Activated CD8-positive, alpha-beta T cell treated with anti-CD3 and anti-CD28 coated beads for 36 hours (primary cell): ENCODE data around the gene NEURL1B. TPM values are rescaled to one million over a fixed set of nuclear protein-coding genes. Genes with fewer than 3 reads are reported as not detected.

Source experiments
- ATAC-seq: fragments of 200-7000 bp; cut with Tn5 transposase; one replicate; pipeline ENCODE4 v1.10.0; 2021; ENCODE audit warnings: mild to moderate bottlenecking, moderate library complexity
- CTCF ChIA-PET: fragments of 350-600 bp; sonication (Branson Sonifier 250); formaldehyde crosslinking; loops from one replicate; lab custom pipeline; 2021; ENCODE audit warnings: antibody characterized with exemption; lab: Charles Lee
- POLR2A ChIA-PET: fragments of 350-600 bp; sonication (Branson Sonifier 250); formaldehyde crosslinking; loops from one replicate; lab custom pipeline; 2021; ENCODE audit warnings: antibody characterized with exemption; lab: Charles Lee
- DNase-seq: peaks from one replicate; pipeline ENCODE4 v3.0.0-alpha.2; 2020
- H3K27ac Mint-ChIP-seq: one replicate; pipeline ENCODE4 v1.8.0; 2021; ENCODE audit warnings: mild to moderate bottlenecking, mixed read lengths
- H3K27me3 Mint-ChIP-seq: one replicate; pipeline ENCODE4 v1.8.0; 2021; ENCODE audit warnings: mixed read lengths
- H3K36me3 Mint-ChIP-seq: one replicate; pipeline ENCODE4 v1.8.0; 2021; ENCODE audit warnings: low read depth, mixed read lengths
- H3K4me1 Mint-ChIP-seq: one replicate; pipeline ENCODE4 v1.8.0; 2021; ENCODE audit warnings: low read depth, mixed read lengths
- H3K4me3 Mint-ChIP-seq: one replicate; pipeline ENCODE4 v1.8.0; 2021; ENCODE audit warnings: mild to moderate bottlenecking, moderate library complexity, mixed read lengths
- H3K9me3 Mint-ChIP-seq: one replicate; pipeline ENCODE4 v1.8.0; 2021; ENCODE audit warnings: mixed read lengths
- intact Hi-C: fragments of 100-400 bp; cut with micrococcal nuclease; formaldehyde crosslinking; loops from one replicate; pipeline ENCODE4 v1.10.0; 2022
- total RNA-seq, 2 experiments: library from RNA; stranded (reverse); gene quantifications; one replicate each; pipeline ENCODE4 v1.2.3, GENCODE V29; 2021
- TF ChIP-seq, protein P1 (sequence below): fragments of 200-600 bp; IDR thresholded peaks from one replicate; pipeline ENCODE4 v1.8.0; 2022; ENCODE audit warnings: antibody characterized with exemption, mild to moderate bottlenecking

Gene NEURL1B
- total RNA-seq, 2 experiments from 2014 or later, result 0.18 to 0.22 TPM

DNA sequence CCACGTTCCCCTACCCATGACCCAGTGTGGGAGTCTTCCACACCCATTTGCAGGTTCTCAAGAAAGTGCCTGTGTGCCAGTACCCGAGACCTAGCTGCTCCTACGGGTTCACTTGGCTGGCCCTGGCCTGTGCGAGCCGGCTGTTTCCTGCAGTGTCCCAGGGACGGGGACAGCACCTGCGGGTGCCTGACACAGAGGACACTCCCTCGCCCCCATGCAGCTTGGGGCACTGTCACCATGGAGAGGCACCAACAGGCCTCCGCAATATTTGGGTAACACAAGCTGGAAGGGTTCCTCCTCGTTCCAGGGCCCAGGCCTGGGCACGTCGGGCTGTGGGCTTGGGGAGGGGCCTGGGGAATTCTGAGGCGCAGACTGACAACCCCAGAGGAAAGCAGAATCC is 88.5 kb downstream of the NEURL1B start:
- POLR2A ChIA-PET, result no interaction called here
- H3K27me3 Mint-ChIP-seq, result no peaks in the 10 kb centered on the region
- no peak overlapping the region for H3K4me3 Mint-ChIP-seq
- H3K4me1 Mint-ChIP-seq, result no peaks in the 10 kb centered on the region
- intact Hi-C loops, result no loop called here
- CTCF ChIA-PET, result interaction anchor here (0.6 to 1.5 kb wide), 2 partner anchors 13 to 207 kb away, joined by 3 to 5 read pairs; no protein-coding TSS in a partner anchor
- H3K36me3 Mint-ChIP-seq, result no peaks in the 10 kb centered on the region
- no peaks in the 10 kb centered on the region for H3K9me3 Mint-ChIP-seq
- ATAC-seq, result no peak
- H3K27ac Mint-ChIP-seq, result no peak overlapping the region
- TF ChIP-seq, protein P1, sequence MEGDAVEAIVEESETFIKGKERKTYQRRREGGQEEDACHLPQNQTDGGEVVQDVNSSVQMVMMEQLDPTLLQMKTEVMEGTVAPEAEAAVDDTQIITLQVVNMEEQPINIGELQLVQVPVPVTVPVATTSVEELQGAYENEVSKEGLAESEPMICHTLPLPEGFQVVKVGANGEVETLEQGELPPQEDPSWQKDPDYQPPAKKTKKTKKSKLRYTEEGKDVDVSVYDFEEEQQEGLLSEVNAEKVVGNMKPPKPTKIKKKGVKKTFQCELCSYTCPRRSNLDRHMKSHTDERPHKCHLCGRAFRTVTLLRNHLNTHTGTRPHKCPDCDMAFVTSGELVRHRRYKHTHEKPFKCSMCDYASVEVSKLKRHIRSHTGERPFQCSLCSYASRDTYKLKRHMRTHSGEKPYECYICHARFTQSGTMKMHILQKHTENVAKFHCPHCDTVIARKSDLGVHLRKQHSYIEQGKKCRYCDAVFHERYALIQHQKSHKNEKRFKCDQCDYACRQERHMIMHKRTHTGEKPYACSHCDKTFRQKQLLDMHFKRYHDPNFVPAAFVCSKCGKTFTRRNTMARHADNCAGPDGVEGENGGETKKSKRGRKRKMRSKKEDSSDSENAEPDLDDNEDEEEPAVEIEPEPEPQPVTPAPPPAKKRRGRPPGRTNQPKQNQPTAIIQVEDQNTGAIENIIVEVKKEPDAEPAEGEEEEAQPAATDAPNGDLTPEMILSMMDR, result no peak
- no peak for DNase-seq

DNA sequence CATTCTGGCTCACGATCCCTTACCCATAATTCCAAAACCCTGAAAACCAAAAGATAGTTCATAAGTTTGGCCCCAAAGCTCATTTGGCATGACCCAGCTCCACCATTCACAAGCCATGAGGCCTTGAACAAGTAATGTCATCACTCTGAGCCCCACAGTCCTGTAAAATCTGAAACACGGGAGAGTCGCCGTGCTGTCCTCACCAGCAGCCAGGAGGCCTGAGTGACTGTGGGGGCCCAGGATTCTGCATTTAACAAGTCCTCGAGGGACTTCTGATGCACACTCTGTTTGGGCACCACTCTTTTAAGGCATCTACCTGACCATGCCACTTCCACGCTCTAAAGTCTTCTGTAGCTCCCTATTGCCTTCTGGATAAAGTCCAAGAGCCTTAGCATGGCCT is 89.2 kb downstream of the NEURL1B start:
- ChIA-PET POLR2A (no interaction called here), CTCF (interaction anchor here (0.6 kb wide), 1 partner anchor 206 kb away, joined by 3 read pairs; no protein-coding TSS in a partner anchor)
- intact Hi-C loops, result no loop called here
- H3K9me3 Mint-ChIP-seq, result no peaks in the 10 kb centered on the region
- ATAC-seq (no peak), DNase-seq (no peak)
- no peak overlapping the region for H3K27ac Mint-ChIP-seq
- H3K27me3 Mint-ChIP-seq, result no peaks in the 10 kb centered on the region
- no peak overlapping the region for H3K4me3 Mint-ChIP-seq
- H3K36me3 Mint-ChIP-seq, result no peaks in the 10 kb centered on the region
- TF ChIP-seq, protein P1, result no peak
- H3K4me1 Mint-ChIP-seq, result no peaks in the 10 kb centered on the region

DNA sequence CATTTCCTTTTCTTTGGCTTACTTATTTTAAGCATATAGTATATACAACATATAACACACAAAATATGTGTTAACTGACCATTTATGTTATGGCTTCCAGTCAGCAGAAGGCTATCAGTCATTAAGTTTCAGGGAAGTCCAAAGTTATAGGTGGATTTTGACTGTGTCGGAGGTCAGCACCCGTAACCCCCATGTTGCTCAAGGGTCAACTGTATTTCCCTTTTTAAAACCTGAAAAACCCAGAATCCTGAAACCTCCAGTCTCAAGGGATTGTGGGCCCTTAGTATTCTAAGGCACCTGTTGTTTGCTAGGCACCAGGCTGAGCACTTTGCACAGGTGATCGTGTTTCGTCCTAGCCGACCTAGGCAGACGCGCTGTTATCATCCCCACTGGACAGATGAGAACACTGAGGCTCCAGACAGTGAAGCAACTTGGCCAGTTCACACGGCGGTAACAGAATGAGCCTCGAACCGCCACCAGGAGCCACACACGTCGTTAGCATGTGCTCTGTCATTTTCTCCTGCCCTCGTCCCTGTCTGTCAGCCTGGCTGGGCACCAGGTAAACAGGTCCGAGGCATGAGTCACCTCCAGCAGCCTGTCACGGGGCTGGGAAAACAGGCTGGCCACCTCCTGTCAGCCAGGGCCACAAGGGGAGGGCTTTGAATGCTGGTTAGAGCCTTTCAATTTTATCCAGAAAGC is 90.1 kb downstream of the NEURL1B start:
- no peak overlapping the region for H3K27ac Mint-ChIP-seq
- TF ChIP-seq, protein P1, result no peak
- ATAC-seq (no peak), DNase-seq (no peak)
- POLR2A ChIA-PET, result no interaction called here
- H3K27me3 Mint-ChIP-seq, result no peaks in the 10 kb centered on the region
- no peaks in the 10 kb centered on the region for H3K9me3 Mint-ChIP-seq
- intact Hi-C loops, result no loop called here
- H3K4me1 Mint-ChIP-seq, result no peaks in the 10 kb centered on the region
- no peak overlapping the region for H3K4me3 Mint-ChIP-seq
- H3K36me3 Mint-ChIP-seq, result no peaks in the 10 kb centered on the region
- CTCF ChIA-PET, result no interaction called here

DNA sequence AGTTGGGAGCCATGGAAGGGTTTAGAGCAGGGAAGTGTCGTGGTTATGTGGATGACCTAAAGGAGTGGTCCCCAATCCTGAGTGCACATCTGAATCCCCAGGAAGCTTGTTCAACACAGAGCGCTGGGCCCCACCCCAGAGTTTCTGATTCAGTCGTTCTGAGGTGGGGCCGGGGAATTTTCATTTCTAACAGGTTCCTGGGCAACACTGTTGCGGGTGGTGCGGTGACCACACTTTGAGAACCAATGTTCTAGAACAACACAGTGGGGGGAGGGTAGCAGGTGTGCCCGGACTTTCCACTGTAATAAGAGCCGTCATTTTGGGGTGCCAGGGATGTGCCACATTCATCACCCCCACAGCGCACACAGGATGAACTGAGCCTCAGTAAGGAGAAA is 90.6 kb downstream of the NEURL1B start:
- intact Hi-C loops, result no loop called here
- ATAC-seq (no peak), DNase-seq (no peak)
- no peak overlapping the region for H3K4me3 Mint-ChIP-seq
- TF ChIP-seq, protein P1, result no peak
- POLR2A ChIA-PET, result no interaction called here
- no peaks in the 10 kb centered on the region for H3K9me3 Mint-ChIP-seq
- H3K27me3 Mint-ChIP-seq, result no peaks in the 10 kb centered on the region
- no peaks in the 10 kb centered on the region for H3K36me3 Mint-ChIP-seq
- CTCF ChIA-PET, result no interaction called here
- H3K27ac Mint-ChIP-seq, result no peak overlapping the region
- H3K4me1 Mint-ChIP-seq, result no peaks in the 10 kb centered on the region

GRCh38 chr5:172732201-172732865 is 91.3 kb downstream of the NEURL1B start:
- TF ChIP-seq, protein P1, result no peak
- ATAC-seq, result no peak
- intact Hi-C loops, result no loop called here
- Mint-ChIP-seq H3K4me1 (no peaks in the 10 kb centered on the region), H3K36me3 (no peaks in the 10 kb centered on the region), H3K4me3 (no peak overlapping the region), H3K27me3 (no peaks in the 10 kb centered on the region), H3K27ac (no peak overlapping the region), H3K9me3 (no peaks in the 10 kb centered on the region)
- no peak for DNase-seq
- ChIA-PET CTCF (interaction anchor here (1.4 kb wide), 1 partner anchor 16 kb away, joined by 6 read pairs; no protein-coding TSS in a partner anchor), POLR2A (no interaction called here)
